CD4-positive, alpha-beta T cell treated with Interleukin-15 for 4 hours (primary cell): Measurements from ENCODE around the gene FUS.

Experiments
- DNase-seq: peaks from one replicate; pipeline ENCODE4 v3.0.0-alpha.2; 2020; ENCODE audit warnings: low spot score

FUS gene

GRCh38 chr16:31202414-31203375, 22.8 kb downstream of the FUS start, which contains the start of gene PYCARD:
TSS of gene PYCARD (minus strand) at chr16:31202760. CDS start at chr16:31202690, 70 bp downstream.
- no peak for DNase-seq

DNA sequence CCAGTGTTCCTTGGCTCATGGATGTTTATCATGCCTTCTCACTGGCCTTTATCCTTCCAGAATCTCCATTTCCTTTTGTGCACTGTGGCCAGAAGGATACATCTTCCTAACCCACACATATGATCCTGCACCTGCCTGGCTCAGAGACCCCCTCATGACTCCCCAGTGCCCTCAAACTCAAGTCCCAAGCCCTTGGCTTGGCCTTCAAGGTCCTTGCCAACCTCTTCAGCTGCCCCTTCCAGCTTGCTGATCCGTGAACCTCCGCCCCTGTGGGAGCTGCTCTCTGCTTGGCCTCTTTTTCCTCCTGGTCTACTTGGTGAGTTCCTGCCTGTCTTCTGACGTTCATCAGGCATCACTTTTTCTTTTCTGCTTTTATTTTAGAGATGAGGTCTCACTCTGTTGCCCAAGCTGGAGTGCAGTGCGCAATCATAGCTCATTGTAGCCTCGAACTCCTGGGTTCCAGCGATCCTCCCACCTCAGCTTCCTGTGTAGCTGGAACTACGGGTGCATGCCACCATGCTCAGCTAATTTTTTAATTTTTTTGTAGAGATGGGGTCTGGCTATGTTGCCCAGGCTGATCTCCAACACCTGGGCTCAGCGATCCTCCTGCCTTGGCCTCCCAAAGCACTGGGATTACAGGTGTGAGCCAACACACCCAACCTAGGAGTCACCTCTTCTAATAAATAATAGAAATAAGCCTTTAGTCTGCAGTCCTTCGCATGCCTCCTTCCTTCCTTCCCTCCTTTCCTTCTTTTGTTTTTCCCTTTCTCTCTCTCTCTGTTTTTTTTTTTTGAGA, 25.1 kb downstream of the FUS start:
- DNase-seq, result no peak

DNA sequence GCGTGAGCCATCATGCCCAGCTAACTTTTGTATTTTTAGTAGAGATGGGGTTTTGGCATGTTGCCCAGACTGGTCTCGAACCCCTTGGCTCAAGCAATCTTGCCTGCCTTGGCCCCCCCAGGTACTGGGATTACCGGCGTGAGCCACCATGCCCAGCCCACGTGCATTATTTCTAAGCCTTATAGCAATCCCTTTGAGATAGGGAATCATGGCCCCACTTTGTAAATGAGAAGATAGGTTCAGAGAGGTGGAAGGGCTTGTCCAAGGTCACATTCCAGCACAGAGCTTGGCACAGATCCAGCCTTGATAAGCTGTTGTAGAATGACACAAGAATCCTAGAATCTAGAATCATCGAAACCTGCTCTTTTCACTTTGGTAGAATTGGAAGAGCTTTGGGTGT, 26.8 kb downstream of the FUS start:
- no peak for DNase-seq

DNA sequence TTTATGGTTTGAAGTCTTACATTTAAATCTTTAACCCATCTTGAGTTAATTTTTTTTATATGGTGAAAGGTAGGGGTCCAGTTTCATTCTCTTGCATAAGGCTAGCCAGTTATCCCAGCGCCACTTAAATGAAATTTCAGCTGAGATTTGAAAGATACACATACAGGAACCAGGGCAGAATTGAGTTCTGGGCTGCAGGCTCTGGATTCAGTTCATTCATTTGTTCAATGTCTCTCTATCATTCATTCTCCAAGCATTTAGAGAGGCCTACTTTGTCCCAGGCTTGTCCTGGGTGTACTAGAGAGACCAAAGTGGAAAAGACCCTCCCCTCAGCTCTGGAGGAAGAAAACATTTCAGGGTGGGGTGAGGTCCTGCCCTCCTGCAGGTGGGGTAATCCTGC, 33.4 kb downstream of the FUS start:
- no peak for DNase-seq

- DNase-seq, result no peak
Measured at GRCh38 chr16:31213877-31214707, 34.2 kb downstream of the FUS start, which contains the start of gene TRIM72. TSS of gene TRIM72 (plus strand) at chr16:31214119. CDS start at chr16:31214739, 620 bp downstream.

DNA sequence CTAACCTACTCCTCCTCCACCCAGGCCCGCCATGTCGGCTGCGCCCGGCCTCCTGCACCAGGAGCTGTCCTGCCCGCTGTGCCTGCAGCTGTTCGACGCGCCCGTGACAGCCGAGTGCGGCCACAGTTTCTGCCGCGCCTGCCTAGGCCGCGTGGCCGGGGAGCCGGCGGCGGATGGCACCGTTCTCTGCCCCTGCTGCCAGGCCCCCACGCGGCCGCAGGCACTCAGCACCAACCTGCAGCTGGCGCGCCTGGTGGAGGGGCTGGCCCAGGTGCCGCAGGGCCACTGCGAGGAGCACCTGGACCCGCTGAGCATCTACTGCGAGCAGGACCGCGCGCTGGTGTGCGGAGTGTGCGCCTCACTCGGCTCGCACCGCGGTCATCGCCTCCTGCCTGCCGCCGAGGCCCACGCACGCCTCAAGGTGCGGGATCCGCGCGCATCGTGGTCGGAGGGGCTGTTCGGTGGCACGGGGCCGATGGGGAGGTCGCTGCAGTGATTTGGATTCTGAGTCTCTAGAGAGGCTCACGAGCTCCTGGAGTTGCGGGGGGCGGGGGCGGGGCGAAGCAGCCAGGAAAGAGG, 34.9 kb downstream of the FUS start:
- no peak for DNase-seq

DNA sequence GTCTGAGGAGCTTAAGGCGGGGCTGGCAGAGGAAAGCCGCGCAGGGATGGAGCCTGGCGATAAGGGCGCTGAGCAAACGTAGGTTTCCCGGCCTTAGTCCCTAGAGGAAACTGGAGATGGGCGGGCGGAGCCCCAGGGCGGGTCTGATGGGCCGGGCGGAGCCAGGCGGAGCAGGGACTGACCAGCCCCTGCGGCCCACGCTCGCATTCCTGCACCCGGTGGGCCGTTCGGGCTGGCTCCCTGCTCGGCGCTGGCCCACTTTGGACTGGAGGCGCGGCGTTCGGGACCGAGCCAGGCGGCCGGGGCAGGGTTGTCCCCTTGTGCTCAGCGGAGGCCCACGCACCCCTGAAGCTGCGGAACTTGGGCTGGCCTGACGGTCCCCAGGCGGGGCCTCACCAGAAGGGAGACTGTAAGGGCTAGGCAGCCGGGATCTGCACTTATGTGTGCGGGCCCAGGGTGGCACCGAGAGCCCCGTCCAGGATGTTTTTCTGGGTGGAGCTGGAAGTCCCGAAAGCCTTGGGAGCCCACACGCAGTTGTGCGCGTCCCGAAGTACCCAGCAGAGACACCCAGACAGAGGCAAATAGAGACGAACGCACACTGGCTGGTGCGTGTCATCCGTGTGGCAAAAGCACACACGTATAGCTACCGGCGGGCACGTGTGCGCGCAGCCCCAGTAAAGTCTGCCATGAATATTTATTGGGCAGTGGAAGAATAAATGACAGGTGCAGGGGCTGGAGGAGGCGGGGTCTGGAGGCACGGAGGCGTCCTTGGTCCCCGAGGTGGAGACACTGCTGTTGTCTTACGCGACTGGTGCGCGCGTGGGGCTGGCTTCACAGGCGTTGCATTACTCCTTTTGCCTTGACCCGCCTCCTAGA, 35.6 kb downstream of the FUS start:
- no peak for DNase-seq

DNA sequence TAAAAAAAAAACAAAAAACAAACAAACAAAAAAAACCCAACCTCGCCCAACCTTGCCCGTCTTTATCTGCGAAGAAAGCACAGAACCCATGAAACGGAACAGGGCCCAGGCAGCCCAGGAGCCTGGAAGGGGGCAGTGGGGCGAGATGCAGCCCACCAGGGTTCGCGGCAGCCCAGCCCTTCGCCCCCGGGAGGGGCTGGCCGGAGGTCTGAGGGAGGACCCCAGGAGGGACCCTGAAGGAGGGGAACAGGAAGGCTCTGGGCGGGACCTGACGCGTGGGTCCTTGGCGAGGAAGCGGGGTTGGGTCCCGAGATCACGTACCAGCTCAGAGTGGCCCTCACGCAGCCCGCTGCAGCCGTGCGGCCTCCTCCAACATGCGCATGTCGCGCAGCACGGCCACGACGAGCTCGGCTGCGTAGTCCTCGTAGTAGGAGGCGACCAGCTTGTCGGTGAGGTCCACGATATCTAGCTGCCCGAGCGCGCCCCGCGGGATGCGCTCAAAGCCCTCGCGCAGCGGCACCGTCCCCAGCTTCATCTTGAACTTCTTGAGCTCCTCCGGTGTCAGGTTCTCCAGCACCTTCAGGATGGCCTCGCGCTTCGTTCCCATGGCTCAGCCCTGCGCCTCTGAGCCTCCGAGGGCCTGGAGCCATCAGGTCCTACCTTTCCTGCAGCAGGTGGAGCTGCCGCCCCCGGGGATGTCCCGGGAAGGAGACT, 36.6 kb downstream of the FUS start, which contains the start of gene PYDC1:
Gene PYDC1, minus strand, starts transcription at position 714 of the 714 bp plus-strand sequence. Its CDS starts 107 bp downstream, at position 607.
- DNase-seq, result no peak

DNA sequence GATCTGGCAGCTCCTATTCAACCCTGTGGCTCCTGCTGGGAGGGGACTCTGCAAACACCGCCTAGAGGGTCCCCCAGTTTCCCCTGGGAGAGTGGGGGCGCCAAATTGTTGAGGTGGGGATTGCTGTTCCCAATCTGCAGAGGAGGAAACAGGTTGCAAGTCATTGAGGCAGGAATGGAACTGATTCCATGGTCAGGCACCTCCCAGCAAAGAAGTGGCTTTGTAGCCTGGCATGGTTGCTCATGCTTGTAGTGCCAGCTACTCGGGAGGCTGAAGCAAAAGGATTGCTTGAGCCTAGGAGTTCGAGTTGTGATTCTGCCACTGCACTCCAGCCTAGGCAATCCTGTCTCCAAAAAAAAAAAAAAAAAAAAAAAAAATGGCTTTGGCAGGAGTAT, 37.2 kb downstream of the FUS start:
- DNase-seq, result no peak

DNA sequence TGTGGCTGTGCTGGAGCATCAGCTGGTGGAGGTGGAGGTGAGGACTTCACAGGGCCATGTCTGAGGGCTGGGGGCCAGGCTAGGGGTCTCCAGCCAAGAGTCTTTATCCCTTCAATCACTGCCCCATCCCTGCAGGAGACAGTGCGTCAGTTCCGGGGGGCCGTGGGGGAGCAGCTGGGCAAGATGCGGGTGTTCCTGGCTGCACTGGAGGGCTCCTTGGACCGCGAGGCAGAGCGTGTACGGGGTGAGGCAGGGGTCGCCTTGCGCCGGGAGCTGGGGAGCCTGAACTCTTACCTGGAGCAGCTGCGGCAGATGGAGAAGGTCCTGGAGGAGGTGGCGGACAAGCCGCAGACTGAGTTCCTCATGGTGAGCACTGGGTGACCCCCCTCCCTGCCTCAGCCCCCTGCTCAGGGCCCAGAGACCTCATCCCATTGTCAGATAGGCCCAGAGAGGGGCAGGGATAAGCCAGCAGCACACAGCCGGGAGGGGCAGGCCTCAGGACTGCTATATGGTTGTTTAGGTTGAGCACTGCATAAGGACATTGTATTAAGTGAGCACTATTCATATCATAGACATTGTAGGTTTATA, 39.3 kb downstream of the FUS start:
- DNase-seq, result no peak

GRCh38 chr16:31221357-31222160, 41.6 kb downstream of the FUS start:
- no peak for DNase-seq

- DNase-seq, result no peak
Measured at GRCh38 chr16:31223044-31223443, 43.1 kb downstream of the FUS start.

GRCh38 chr16:31224092-31224955, 44.4 kb downstream of the FUS start:
- no peak for DNase-seq

DNA sequence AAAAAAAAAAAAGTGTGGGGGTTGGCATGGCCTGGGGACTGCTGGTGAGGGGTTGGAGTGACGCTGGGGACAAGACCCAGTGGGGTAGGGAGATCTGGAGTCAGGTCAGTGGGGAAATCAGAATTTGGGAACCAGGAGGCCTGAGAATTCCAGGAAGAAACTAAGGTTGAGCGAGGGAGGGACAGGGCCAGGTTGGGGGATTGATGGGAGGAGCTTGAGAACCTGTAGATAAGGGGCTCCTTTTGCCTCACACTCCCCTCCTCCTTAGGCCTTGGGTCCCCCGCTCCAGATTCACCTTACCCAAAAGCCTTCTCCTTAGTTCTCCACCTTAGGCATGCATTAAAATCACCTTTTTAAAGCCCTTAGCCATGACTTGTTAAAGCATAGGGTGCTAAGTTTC, 45.3 kb downstream of the FUS start:
- no peak for DNase-seq

DNA sequence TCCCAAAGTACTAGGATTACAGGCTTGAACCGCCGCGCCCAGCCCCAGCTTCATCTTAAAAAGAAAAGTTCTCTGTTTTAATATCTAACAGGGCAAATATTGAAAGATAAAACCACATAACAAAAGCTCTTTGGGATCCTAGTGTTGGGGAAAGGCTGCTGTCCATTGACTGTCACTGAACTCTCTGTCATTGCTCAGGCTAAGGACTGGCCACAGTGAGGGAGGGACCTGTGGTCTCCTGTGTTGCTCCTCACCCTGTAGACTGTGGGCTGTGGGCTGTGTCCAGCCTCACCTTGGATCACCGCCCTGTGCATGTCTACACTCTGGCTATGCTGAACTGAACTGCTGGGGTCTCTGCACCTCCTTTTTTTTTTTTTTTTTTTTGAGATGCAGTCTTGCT, 48.3 kb downstream of the FUS start:
- DNase-seq, result no peak

DNA sequence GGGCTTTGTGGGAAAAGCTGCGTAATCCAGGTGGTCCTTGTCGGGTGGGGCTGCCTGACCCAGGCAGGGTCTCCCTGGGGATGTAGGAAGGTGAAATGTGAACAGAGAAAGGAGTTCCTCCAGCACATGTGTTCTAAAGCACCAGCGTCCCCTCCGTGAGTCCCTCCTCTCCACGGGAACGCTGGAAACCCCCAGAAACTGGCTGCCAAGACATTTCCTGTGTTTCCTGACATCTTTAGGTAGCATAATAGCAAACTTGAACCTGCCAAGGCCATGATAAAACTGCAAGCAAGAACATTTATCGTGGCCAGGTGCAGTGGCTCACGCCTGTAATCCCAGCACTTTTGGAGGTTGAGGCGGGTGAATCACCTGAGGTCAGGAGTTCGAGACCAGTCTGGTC, 49.6 kb downstream of the FUS start:
- DNase-seq, result no peak

- no peak for DNase-seq
Measured at GRCh38 chr16:31238041-31238440, 58.1 kb downstream of the FUS start.
